HG02610 (cell line): ENCODE measurements around the gene MADD.
"Not testable (repeated sequence)": the region's sequence is repeated elsewhere in the genome, so short reads cannot be mapped to it uniquely, and the experiment has no call there.

Experiments used
- ATAC-seq: cut with Tn5 transposase; IDR thresholded peaks from one replicate; pipeline ENCODE4 v1.9.1; 2021; ENCODE audit warnings: mild to moderate bottlenecking, moderate library complexity; ENCODE audit not compliant: unreplicated experiment

The MADD gene

GRCh38 chr11:47317064-47317828, 47.3 kb downstream of the MADD start:
- no peak for ATAC-seq

GRCh38 chr11:47318166-47318565, 48.2 kb downstream of the MADD start:
- no peak for ATAC-seq

- ATAC-seq: no peak
Measured at GRCh38 chr11:47324520-47324919, 54.6 kb downstream of the MADD start.

GRCh38 chr11:47325271-47326041, 55.5 kb downstream of the MADD start:
- ATAC-seq: no peak

- no peak for ATAC-seq
Measured at GRCh38 chr11:47326198-47326597, 56.3 kb downstream of the MADD start.

- ATAC-seq: no peak
Measured at GRCh38 chr11:47327025-47327424, 57.1 kb downstream of the MADD start.

- no peak for ATAC-seq
Measured at GRCh38 chr11:47327949-47328348, 58.0 kb downstream of the MADD start.

- ATAC-seq: no peak
Measured at GRCh38 chr11:47328449-47329390, 58.8 kb downstream of the MADD start.

GRCh38 chr11:47329431-47329986, 59.6 kb downstream of the MADD start:
- no peak for ATAC-seq

GRCh38 chr11:47329987-47330931, 60.3 kb downstream of the MADD start:
- ATAC-seq: no peak

GRCh38 chr11:47331454-47332302, 61.7 kb downstream of the MADD start:
- ATAC-seq: no peak

GRCh38 chr11:47332303-47332711, 62.4 kb downstream of the MADD start:
- no peak for ATAC-seq

GRCh38 chr11:47332791-47333525, 63.0 kb downstream of the MADD start:
- no peak for ATAC-seq

GRCh38 chr11:47333526-47333845, 63.6 kb downstream of the MADD start:
- no peak for ATAC-seq

GRCh38 chr11:47333886-47334443, 64.0 kb downstream of the MADD start:
- ATAC-seq: no peak

- ATAC-seq: not testable (repeated sequence)
Measured at GRCh38 chr11:47334699-47335411, 64.9 kb downstream of the MADD start.

GRCh38 chr11:47335733-47336132, 65.8 kb downstream of the MADD start:
- ATAC-seq: no peak
